Measurements from ENCODE around the gene TBX15.

GRCh38 chr1:118989006-118989815, 1.1 kb upstream of the TBX15 start:
- no peak for TF ChIP-seq CTCF (IDR thresholded peaks at IDR 0.05 in 8 of 11, conservative IDR thresholded peaks at IDR 0.05 in 3 of 11)
- no peak for TF ChIP-seq POLR2A (IDR thresholded peaks at IDR 0.05)

All from spleen (tissue), 7 donors.